LNCAP (cell line): Measurements from ENCODE around the gene PIGK.

Experiments
- CTCF ChIP-seq: fragments of 450-650 bp; IDR thresholded peaks from 2 replicates; pipeline ENCODE4 v1.5.1; 2017; ENCODE audit warnings: mild to moderate bottlenecking

PIGK gene

GRCh38 chr1:77085109-77085508, 134.1 kb downstream of the PIGK start:
- TF ChIP-seq CTCF = no peak

DNA sequence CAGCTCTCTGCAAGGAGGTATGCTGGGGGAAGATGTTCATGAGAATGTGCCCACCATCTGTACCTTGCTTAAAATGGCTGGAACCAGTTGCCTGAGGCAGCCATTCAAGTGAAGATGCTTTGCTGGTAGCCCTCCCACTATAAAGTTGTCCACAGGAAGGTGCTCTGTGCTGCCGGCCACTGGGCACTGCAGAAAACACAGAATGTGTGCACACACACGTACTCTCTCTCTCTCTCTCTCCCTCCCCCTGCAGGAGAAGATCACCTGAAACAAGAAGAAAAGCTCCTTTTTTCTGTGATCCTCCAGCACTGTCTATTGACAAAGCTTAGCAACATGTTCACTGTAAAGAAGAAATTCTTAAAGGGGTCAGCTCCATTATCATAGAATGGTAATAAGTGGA, 134.8 kb downstream of the PIGK start:
- no peak for TF ChIP-seq CTCF

DNA sequence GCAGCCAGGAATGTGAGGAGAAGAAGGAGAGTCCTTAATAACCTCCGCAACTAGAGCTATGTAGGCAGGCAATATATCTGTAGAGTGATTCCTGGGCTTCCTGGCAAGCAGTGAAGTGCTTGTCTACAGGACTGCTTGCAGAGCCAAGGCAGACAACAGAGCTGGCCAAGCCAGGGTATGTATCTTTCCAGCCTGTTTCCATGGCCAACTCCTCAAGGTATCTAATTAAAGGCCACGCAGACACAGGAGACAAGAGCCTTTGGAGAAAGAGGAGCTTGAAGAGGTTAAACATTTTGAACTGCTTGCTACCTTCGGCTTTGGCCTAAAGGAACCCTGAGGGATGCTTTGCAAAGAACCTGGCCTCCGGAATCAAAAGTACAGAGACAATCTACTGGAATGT, 137.4 kb downstream of the PIGK start:
- TF ChIP-seq CTCF = no peak

DNA sequence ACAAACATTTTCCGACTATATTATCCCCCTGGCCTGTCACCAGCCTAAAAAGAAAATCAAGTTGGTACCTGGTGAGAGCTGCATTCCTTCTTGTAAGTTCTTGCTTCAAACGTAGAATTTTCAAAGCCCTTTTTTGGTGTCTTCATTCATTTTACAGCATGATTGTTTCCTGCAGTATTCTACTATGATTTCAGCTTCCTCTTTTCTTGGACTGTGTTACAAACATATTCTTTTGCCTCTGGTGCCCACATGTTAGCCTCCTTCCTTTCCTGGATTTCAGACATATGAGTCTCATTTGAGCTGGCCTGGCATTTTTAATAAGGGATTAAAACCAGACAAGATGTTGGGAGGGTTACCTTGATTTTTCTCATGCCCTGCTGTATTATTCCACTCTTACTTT, 142.5 kb downstream of the PIGK start:
- no peak for TF ChIP-seq CTCF

GRCh38 chr1:77068013-77068412, 151.2 kb downstream of the PIGK start:
- TF ChIP-seq CTCF = no peak

GRCh38 chr1:77065693-77066342, 153.4 kb downstream of the PIGK start:
- no peak for TF ChIP-seq CTCF

- TF ChIP-seq CTCF = no peak
Measured at GRCh38 chr1:77064246-77064645, 155.0 kb downstream of the PIGK start.

GRCh38 chr1:77063118-77063517, 156.1 kb downstream of the PIGK start:
- TF ChIP-seq CTCF = no peak
